CD4-positive, alpha-beta memory T cell (primary cell): ENCODE results near the gene RAB26. TPM values are rescaled to one million over a fixed set of nuclear protein-coding genes. Genes with fewer than 3 reads are reported as not detected.
"Not testable (repeated sequence)": the region's sequence is repeated elsewhere in the genome, so short reads cannot be mapped to it uniquely, and the experiment has no call there.

ENCODE experiments used
- CTCF ChIA-PET: fragments of 350-600 bp; sonication (Branson Sonifier 250); formaldehyde crosslinking; loops from one replicate; lab custom pipeline; 2021; ENCODE audit warnings: inconsistent platforms; ENCODE audit not compliant: partially characterized antibody; lab: Charles Lee
- POLR2A ChIA-PET: fragments of 350-600 bp; sonication (Branson Sonifier 250); formaldehyde crosslinking; loops from one replicate; lab custom pipeline; 2021; ENCODE audit not compliant: partially characterized antibody; lab: Charles Lee
- DNase-seq, 5 donors: peaks; one replicate each; pipeline versions ENCODE4 v3.0.0 to v3.0.0-alpha.2; 2020 to 2022; ENCODE audit warnings: mixed read lengths in 1 of 5
- H3K27ac ChIP-seq: one replicate; pipeline ENCODE4 v1.7.0; 2013; ENCODE audit warnings: low read depth, low read length
- H3K27me3 ChIP-seq: 2 replicates; pipeline ENCODE4 v1.7.0; 2013; ENCODE audit warnings: mild to moderate bottlenecking, low read length, moderate library complexity; ENCODE audit not compliant: insufficient read depth
- H3K36me3 ChIP-seq: 2 replicates; pipeline ENCODE4 v1.7.0; 2013; ENCODE audit warnings: mild to moderate bottlenecking, low read length, moderate library complexity; ENCODE audit not compliant: insufficient read depth
- H3K4me1 ChIP-seq: 2 replicates; pipeline ENCODE4 v1.7.0; 2013; ENCODE audit warnings: mild to moderate bottlenecking, low read length, moderate library complexity; ENCODE audit not compliant: insufficient read depth
- H3K4me3 ChIP-seq, 2 donors: one replicate each; pipeline ENCODE4 v1.7.0; 2013; ENCODE audit warnings: low read length in 2 of 2, mild to moderate bottlenecking in 1 of 2
- H3K9me3 ChIP-seq, 2 donors: one replicate each; pipeline ENCODE4 v1.7.0; 2013; ENCODE audit warnings: low read length in 2 of 2, control low read depth in 1 of 2; ENCODE audit not compliant: control insufficient read depth in 1 of 2
- H3K27ac Mint-ChIP-seq, 7 donors: one replicate each; pipeline ENCODE4 v1.8.0; 2020 to 2021; ENCODE audit warnings: mixed read lengths in 7 of 7, mild to moderate bottlenecking in 6 of 7, inconsistent platforms in 3 of 7, moderate library complexity in 3 of 7
- H3K27me3 Mint-ChIP-seq, 2 donors: one replicate each; pipeline ENCODE4 v1.8.0; 2020 to 2021; ENCODE audit warnings: mixed read lengths in 2 of 2
- H3K36me3 Mint-ChIP-seq, 2 donors: one replicate each; pipeline ENCODE4 v1.8.0; 2020 to 2021; ENCODE audit warnings: mixed read lengths in 2 of 2, inconsistent platforms in 1 of 2, mild to moderate bottlenecking in 1 of 2
- H3K4me1 Mint-ChIP-seq, 4 donors: one replicate each; pipeline ENCODE4 v1.8.0; 2020 to 2021; ENCODE audit warnings: mixed read lengths in 4 of 4, mild to moderate bottlenecking in 1 of 4
- H3K4me3 Mint-ChIP-seq, 8 donors: one replicate each; pipeline ENCODE4 v1.8.0; 2020 to 2021; ENCODE audit warnings: mixed read lengths in 8 of 8, mild to moderate bottlenecking in 7 of 8, moderate library complexity in 6 of 8, inconsistent platforms in 3 of 8
- H3K9me3 Mint-ChIP-seq, 8 donors: one replicate each; pipeline ENCODE4 v1.8.0; 2020 to 2021; ENCODE audit warnings: mixed read lengths in 8 of 8, mild to moderate bottlenecking in 5 of 8, inconsistent platforms in 3 of 8, moderate library complexity in 1 of 8
- intact Hi-C: fragments of 100-400 bp; cut with micrococcal nuclease; formaldehyde crosslinking; loops from one replicate; pipeline ENCODE4 v1.15.1; 2023
- polyA plus RNA-seq, 2 donors: library from polyadenylated mRNA; unstranded; fragments of 300-500 nt; fragmentation: Illumina TruSeq; gene quantifications; one replicate each; pipeline ENCODE4 v1.2.3, GENCODE V29; 2021
- total RNA-seq, 2 experiments: library from RNA; stranded (reverse); gene quantifications; one replicate each; pipeline ENCODE4 v1.2.3, GENCODE V29; 2021

RAB26 gene
- total and polyA plus RNA-seq, 4 experiments from 2014 or later: 0.44 to 0.77 (median 0.52) TPM; not detected in 1

GRCh38 chr16:2124694-2125444, 23.6 kb upstream of the RAB26 start:
- POLR2A ChIA-PET, H3K27ac ChIP-seq, H3K27me3 ChIP-seq, H3K9me3 Mint-ChIP-seq, H3K27ac Mint-ChIP-seq, H3K9me3 ChIP-seq, H3K36me3 ChIP-seq, intact Hi-C loops, CTCF ChIA-PET, H3K4me3 Mint-ChIP-seq, H3K36me3 Mint-ChIP-seq, H3K4me3 ChIP-seq, H3K27me3 Mint-ChIP-seq: not testable (repeated sequence)
- H3K4me1 ChIP-seq: peaks cover 11% of the 10 kb centered on the region
- peaks cover 8 to 16% (median 13%) of the 10 kb centered on the region in 4 donors for H3K4me1 Mint-ChIP-seq
- peak in 1 of 5 donors; percentile 32 for DNase-seq

GRCh38 chr16:2125609-2126008, 22.8 kb upstream of the RAB26 start:
- H3K36me3 Mint-ChIP-seq, H3K27me3 ChIP-seq, H3K27ac ChIP-seq, H3K9me3 Mint-ChIP-seq, POLR2A ChIA-PET, H3K4me3 ChIP-seq, H3K36me3 ChIP-seq, intact Hi-C loops, H3K27me3 Mint-ChIP-seq, H3K4me3 Mint-ChIP-seq, H3K9me3 ChIP-seq, CTCF ChIA-PET: not testable (repeated sequence)
- Mint-ChIP-seq H3K27ac (peak overlapping the region in 1 of 7 donors; percentile 24), H3K4me1 (peaks cover 4 to 16% (median 12%) of the 10 kb centered on the region in 4 donors)
- peaks cover 11% of the 10 kb centered on the region for H3K4me1 ChIP-seq
- peak in 1 of 5 donors; percentile 1 for DNase-seq

GRCh38 chr16:2126161-2126743, 22.2 kb upstream of the RAB26 start:
- H3K9me3 Mint-ChIP-seq, H3K27me3 ChIP-seq, CTCF ChIA-PET, H3K9me3 ChIP-seq, H3K4me3 Mint-ChIP-seq, intact Hi-C loops, H3K36me3 ChIP-seq, H3K27me3 Mint-ChIP-seq, POLR2A ChIA-PET, H3K36me3 Mint-ChIP-seq, H3K4me3 ChIP-seq, H3K27ac ChIP-seq: not testable (repeated sequence)
- peaks cover 11% of the 10 kb centered on the region for H3K4me1 ChIP-seq
- peak in 1 of 5 donors; percentile 25 for DNase-seq
- Mint-ChIP-seq H3K4me1 (peaks cover 5 to 19% (median 12%) of the 10 kb centered on the region in 4 donors), H3K27ac (peak overlapping the region in 1 of 7 donors; percentile 24)

- peak; percentile 17 to 38 (median 29) for DNase-seq
Measured at GRCh38 chr16:2126928-2127556, 21.4 kb upstream of the RAB26 start.

GRCh38 chr16:2127630-2128280, 20.7 kb upstream of the RAB26 start:
- peaks cover 11% of the 10 kb centered on the region for H3K4me1 ChIP-seq
- CTCF ChIA-PET, H3K36me3 ChIP-seq, H3K36me3 Mint-ChIP-seq, H3K9me3 Mint-ChIP-seq, H3K4me3 Mint-ChIP-seq, H3K4me3 ChIP-seq, POLR2A ChIA-PET, intact Hi-C loops, H3K27me3 Mint-ChIP-seq, H3K27ac ChIP-seq, H3K9me3 ChIP-seq, H3K27me3 ChIP-seq: not testable (repeated sequence)
- Mint-ChIP-seq H3K4me1 (peaks cover 4 to 19% (median 11%) of the 10 kb centered on the region in 4 donors), H3K27ac (peak overlapping the region in 2 of 7 donors; percentile 16 to 51)
- peak; percentile 20 to 31 (median 29) for DNase-seq

More at GRCh38 chr16:2126928-2127556, 21.4 kb upstream of the RAB26 start:
- H3K36me3 ChIP-seq, H3K36me3 Mint-ChIP-seq, H3K9me3 Mint-ChIP-seq, intact Hi-C loops, H3K27ac ChIP-seq, H3K27me3 Mint-ChIP-seq, H3K4me3 ChIP-seq, POLR2A ChIA-PET, H3K27me3 ChIP-seq, H3K9me3 ChIP-seq, CTCF ChIA-PET: not testable (repeated sequence)
- peaks cover 11% of the 10 kb centered on the region for H3K4me1 ChIP-seq
- Mint-ChIP-seq H3K4me3 (peak overlapping the region in 3 of 8 donors; percentile 17 to 35 (median 20)), H3K4me1 (peaks cover 4 to 19% (median 11%) of the 10 kb centered on the region in 4 donors), H3K27ac (peak overlapping the region in 5 of 7 donors; percentile 16 to 78 (median 48))

GRCh38 chr16:2129251-2129650, 19.2 kb upstream of the RAB26 start:
- peaks cover 4 to 25% (median 11%) of the 10 kb centered on the region in 4 donors for H3K4me1 Mint-ChIP-seq
- H3K9me3 ChIP-seq, POLR2A ChIA-PET, H3K4me3 ChIP-seq, H3K4me3 Mint-ChIP-seq, CTCF ChIA-PET, H3K27ac ChIP-seq, H3K27me3 Mint-ChIP-seq, intact Hi-C loops, H3K27ac Mint-ChIP-seq, H3K27me3 ChIP-seq, H3K36me3 Mint-ChIP-seq, H3K9me3 Mint-ChIP-seq, H3K36me3 ChIP-seq, DNase-seq: not testable (repeated sequence)
- peaks cover 11% of the 10 kb centered on the region for H3K4me1 ChIP-seq

GRCh38 chr16:2129890-2130447, 18.5 kb upstream of the RAB26 start:
- H3K9me3 ChIP-seq, H3K4me3 Mint-ChIP-seq, CTCF ChIA-PET, H3K27ac ChIP-seq, H3K27me3 ChIP-seq, intact Hi-C loops, POLR2A ChIA-PET, H3K27ac Mint-ChIP-seq, H3K9me3 Mint-ChIP-seq, H3K4me3 ChIP-seq, H3K36me3 Mint-ChIP-seq, H3K36me3 ChIP-seq, H3K27me3 Mint-ChIP-seq: not testable (repeated sequence)
- H3K4me1 Mint-ChIP-seq: peaks cover 5 to 28% (median 12%) of the 10 kb centered on the region in 4 donors
- DNase-seq: peak in 1 of 5 donors; percentile 2
- H3K4me1 ChIP-seq: peaks cover 11% of the 10 kb centered on the region
